Testis (tissue), 3 donors: Measurements from ENCODE around the gene C1orf216. TPM values are rescaled to one million over a fixed set of nuclear protein-coding genes. Genes with fewer than 3 reads are reported as not detected.
"Not testable (repeated sequence)": the region's sequence is repeated elsewhere in the genome, so short reads cannot be mapped to it uniquely, and the experiment has no call there.

Experiments
- DNase-seq: peaks from one replicate; pipeline ENCODE4 v3.0.0-alpha.2; 2019
- H3K27ac ChIP-seq, 2 donors: fragments of 200-600 bp; sonication (generic); one replicate each; pipeline ENCODE4 v1.5.1; 2019
- H3K27me3 ChIP-seq: fragments of 200-600 bp; sonication (generic); one replicate; pipeline ENCODE4 v1.5.1; 2019
- H3K36me3 ChIP-seq: fragments of 200-600 bp; sonication (generic); one replicate; pipeline ENCODE4 v1.5.1; 2017; ENCODE audit warnings: low read depth; ENCODE audit errors: missing control alignments
- H3K4me1 ChIP-seq: fragments of 200-600 bp; sonication (generic); one replicate; pipeline ENCODE4 v1.5.1; 2019
- H3K4me3 ChIP-seq, 2 donors: fragments of 200-600 bp; sonication (generic); one replicate each; pipeline ENCODE4 v1.5.1; 2017 to 2019
- H3K9me3 ChIP-seq: fragments of 200-600 bp; sonication (generic); one replicate; pipeline ENCODE4 v1.5.1; 2017
- POLR2A ChIP-seq: fragments of 450-650 bp; IDR thresholded peaks from one replicate; pipeline ENCODE4 v1.6.1; 2017; ENCODE audit warnings: antibody characterized with exemption, mild to moderate bottlenecking, moderate library complexity
- WGBS, 2 donors: methylation state at CpG; one replicate each; pipeline ENCODE4 v1.1.5; 2018; 5-methylcytosine and 5-hydroxymethylcytosine counted together
- intact Hi-C: fragments of 100-400 bp; cut with DNase I; formaldehyde crosslinking; loops from one replicate; pipeline ENCODE4 v1.15.1; 2023; ENCODE audit warnings: low total_unique reads
- polyA plus RNA-seq: library from polyadenylated mRNA; stranded (reverse); fragments of 350-450 nt; fragmentation: Illumina TruSeq; extraction: RNeasy Lipid Tissue Mini Kit (QIAGEN cat#74804); gene quantifications from one replicate; pipeline ENCODE4 v1.2.3, GENCODE V29; 2014; ENCODE audit warnings: low read depth, low replicate concordance; ENCODE audit not compliant: insufficient read depth
- total RNA-seq, 2 donors: library from RNA; depleted of rRNA; stranded (reverse); fragments of >200 nt; gene quantifications; one replicate each; pipeline ENCODE4 v1.2.3, GENCODE V29; 2016
- TF ChIP-seq, protein P1 (sequence below), 3 experiments: fragments of 450-650 bp in 2 of 3; fragments of 200-600 bp in 1 of 3; sonication (generic) in 1 of 3; IDR thresholded peaks; one replicate each; pipeline ENCODE4 v1.5.1; 2016 to 2019; ENCODE audit warnings: antibody characterized with exemption in 3 of 3, mild to moderate bottlenecking in 2 of 3, moderate library complexity in 1 of 3

Gene C1orf216
- total and polyA plus RNA-seq, 3 donors from 2014 or later: 17.7 to 20.5 (median 19.8) TPM

- Histone ChIP-seq H3K27me3 (no peaks in the 10 kb centered on the region), H3K36me3 (no peaks in the 10 kb centered on the region), H3K4me1 (peaks cover 4% of the 10 kb centered on the region), H3K4me3 (no peak overlapping the region), H3K9me3 (no peaks in the 10 kb centered on the region), H3K27ac (no peak overlapping the region)
- intact Hi-C loops: no loop called here
- TF ChIP-seq, protein P1, sequence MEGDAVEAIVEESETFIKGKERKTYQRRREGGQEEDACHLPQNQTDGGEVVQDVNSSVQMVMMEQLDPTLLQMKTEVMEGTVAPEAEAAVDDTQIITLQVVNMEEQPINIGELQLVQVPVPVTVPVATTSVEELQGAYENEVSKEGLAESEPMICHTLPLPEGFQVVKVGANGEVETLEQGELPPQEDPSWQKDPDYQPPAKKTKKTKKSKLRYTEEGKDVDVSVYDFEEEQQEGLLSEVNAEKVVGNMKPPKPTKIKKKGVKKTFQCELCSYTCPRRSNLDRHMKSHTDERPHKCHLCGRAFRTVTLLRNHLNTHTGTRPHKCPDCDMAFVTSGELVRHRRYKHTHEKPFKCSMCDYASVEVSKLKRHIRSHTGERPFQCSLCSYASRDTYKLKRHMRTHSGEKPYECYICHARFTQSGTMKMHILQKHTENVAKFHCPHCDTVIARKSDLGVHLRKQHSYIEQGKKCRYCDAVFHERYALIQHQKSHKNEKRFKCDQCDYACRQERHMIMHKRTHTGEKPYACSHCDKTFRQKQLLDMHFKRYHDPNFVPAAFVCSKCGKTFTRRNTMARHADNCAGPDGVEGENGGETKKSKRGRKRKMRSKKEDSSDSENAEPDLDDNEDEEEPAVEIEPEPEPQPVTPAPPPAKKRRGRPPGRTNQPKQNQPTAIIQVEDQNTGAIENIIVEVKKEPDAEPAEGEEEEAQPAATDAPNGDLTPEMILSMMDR (IDR thresholded peaks at IDR 0.05): peak; percentile 54 to 76 (median 57)
- no peak for TF ChIP-seq POLR2A
- peak; percentile 69 for DNase-seq
- WGBS, 2 donors: 39 to 64% methylated on average over 10 to 15 of the region's 15 CpGs
These were observed 3.1 kb downstream of the C1orf216 start for GRCh38 chr1:35715568-35716002.

- Histone ChIP-seq H3K27me3 (no peaks in the 10 kb centered on the region), H3K4me3 (no peak overlapping the region), H3K36me3 (no peaks in the 10 kb centered on the region), H3K4me1 (peaks cover 4% of the 10 kb centered on the region), H3K27ac (no peak overlapping the region), H3K9me3 (no peaks in the 10 kb centered on the region)
- intact Hi-C loops: no loop called here
- WGBS, 2 donors: 87 to 93% methylated on average over 2 of the region's 2 CpGs
- TF ChIP-seq POLR2A: no peak
- TF ChIP-seq, protein P1 (IDR thresholded peaks at IDR 0.05): no peak
- no peak for DNase-seq
These were observed 3.6 kb downstream of the C1orf216 start for GRCh38 chr1:35714921-35715567.

DNA sequence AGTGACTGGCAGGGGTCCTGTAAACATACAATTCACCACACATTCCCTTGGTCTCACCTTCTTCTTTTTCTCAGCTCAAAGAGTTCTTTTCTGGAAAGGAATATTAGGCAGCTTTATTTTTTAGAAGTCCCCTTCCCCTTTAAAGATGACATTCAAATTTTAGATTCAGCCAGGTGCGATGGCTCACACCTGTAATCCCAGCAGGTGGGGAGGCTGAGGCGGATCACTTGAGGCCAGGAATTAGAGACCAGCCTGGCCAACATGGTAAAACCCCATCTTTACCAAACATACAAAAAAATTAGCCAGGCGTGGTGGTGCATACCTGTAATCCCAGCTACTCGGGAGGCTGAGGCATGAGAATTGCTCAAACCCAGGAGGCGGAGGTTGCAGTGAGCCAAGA lies 7.6 kb downstream of the C1orf216 start:
- DNase-seq, H3K27me3 ChIP-seq, intact Hi-C loops, H3K36me3 ChIP-seq, H3K9me3 ChIP-seq, H3K4me3 ChIP-seq, H3K4me1 ChIP-seq, H3K27ac ChIP-seq: not testable (repeated sequence)
- 94% methylated on average over 5 of the region's 5 CpGs for WGBS, 2 donors

DNA sequence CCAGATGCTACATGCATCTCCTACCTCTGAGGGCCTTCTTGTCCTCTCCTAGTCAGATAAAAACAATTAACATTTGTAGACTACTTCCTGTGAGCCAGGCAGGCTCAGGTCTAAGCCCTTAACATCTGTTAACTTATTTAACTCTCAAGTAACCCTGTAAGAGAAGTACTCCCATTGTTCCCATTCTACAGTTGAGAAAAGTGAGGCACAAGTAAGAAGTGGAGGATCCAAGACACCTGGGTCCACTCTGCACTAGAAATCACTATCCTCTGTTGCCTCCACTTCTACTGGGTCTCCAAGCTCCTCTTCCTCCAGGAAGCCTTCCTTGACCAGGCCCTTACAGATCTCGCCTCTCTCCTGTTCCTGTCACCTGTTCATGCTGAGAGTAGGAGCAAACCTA lies 9.7 kb downstream of the C1orf216 start:
- no peak for TF ChIP-seq POLR2A

DNA sequence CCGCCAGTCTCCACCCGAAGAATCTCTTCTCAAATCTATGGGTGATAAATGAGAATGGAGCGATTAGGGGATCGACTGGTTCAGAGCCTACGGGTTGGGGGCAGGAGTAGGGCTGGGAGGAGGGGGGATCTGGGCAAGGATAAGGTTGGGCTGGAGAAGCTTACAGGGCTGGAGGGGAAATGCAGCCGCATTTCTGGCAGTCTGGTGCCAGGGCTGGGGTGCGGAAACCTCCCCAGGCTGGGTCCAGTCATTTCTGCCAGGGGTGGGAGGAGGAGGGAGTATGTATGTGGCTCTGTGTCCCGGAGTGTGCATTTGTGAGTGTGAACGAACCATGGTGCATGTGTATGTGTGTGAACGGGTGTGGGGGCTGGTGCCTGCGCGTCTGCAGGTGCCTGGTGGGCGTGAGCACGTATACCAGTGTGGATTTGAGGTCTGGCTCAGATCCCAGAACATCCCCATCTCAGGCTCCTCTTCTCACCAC lies 10.2 kb downstream of the C1orf216 start:
- no peaks in the 10 kb centered on the region for H3K36me3 ChIP-seq
- 10 to 17% methylated on average over 14 of the region's 14 CpGs for WGBS, 2 donors
- H3K4me1 ChIP-seq: no peaks in the 10 kb centered on the region
- no peaks in the 10 kb centered on the region for H3K9me3 ChIP-seq
- intact Hi-C loops: no loop called here
- DNase-seq: no peak
- H3K27me3 ChIP-seq: no peaks in the 10 kb centered on the region
- TF ChIP-seq, protein P1 (IDR thresholded peaks at IDR 0.05): no peak
- no peak for TF ChIP-seq POLR2A
- H3K27ac ChIP-seq: no peak overlapping the region
- peak overlapping the region; percentile 43 to 46 for H3K4me3 ChIP-seq

More for the DNA sequence above, 9.7 kb downstream of the C1orf216 start:
- DNase-seq: no peak
- Histone ChIP-seq H3K4me1 (no peaks in the 10 kb centered on the region), H3K27ac (no peak overlapping the region), H3K27me3 (no peaks in the 10 kb centered on the region), H3K36me3 (no peaks in the 10 kb centered on the region), H3K4me3 (no peak overlapping the region), H3K9me3 (no peaks in the 10 kb centered on the region)
- intact Hi-C loops: no loop called here
- 89 to 91% methylated on average over 1 of the region's 1 CpG for WGBS, 2 donors
